Upper lobe of left lung (tissue), 4 donors: ENCODE results near the gene RBMS1.

Experiments
- EP300 ChIP-seq, 4 donors: sonication (generic); formaldehyde crosslinking; IDR thresholded peaks; one replicate each; pipeline ENCODE4 v1.5.1; 2017; ENCODE audit warnings: antibody characterized with exemption in 4 of 4, control low read depth in 2 of 4
- POLR2AphosphoS5 ChIP-seq, 2 donors: sonication (generic); formaldehyde crosslinking; IDR thresholded peaks; one replicate each; pipeline ENCODE4 v1.5.1; 2017; ENCODE audit warnings: antibody characterized with exemption in 2 of 2
- TF ChIP-seq, protein P1 (sequence below), 6 experiments: fragments of 450-650 bp in 4 of 6; fragments of 200-600 bp in 2 of 6; sonication (generic) in 2 of 6; IDR thresholded peaks; one replicate each; pipeline ENCODE4 v1.5.1; 2016 to 2019; ENCODE audit warnings: antibody characterized with exemption in 6 of 6

GRCh38 chr2:160394153-160394552, 99.5 kb downstream of the RBMS1 start:
- TF ChIP-seq, protein P1, sequence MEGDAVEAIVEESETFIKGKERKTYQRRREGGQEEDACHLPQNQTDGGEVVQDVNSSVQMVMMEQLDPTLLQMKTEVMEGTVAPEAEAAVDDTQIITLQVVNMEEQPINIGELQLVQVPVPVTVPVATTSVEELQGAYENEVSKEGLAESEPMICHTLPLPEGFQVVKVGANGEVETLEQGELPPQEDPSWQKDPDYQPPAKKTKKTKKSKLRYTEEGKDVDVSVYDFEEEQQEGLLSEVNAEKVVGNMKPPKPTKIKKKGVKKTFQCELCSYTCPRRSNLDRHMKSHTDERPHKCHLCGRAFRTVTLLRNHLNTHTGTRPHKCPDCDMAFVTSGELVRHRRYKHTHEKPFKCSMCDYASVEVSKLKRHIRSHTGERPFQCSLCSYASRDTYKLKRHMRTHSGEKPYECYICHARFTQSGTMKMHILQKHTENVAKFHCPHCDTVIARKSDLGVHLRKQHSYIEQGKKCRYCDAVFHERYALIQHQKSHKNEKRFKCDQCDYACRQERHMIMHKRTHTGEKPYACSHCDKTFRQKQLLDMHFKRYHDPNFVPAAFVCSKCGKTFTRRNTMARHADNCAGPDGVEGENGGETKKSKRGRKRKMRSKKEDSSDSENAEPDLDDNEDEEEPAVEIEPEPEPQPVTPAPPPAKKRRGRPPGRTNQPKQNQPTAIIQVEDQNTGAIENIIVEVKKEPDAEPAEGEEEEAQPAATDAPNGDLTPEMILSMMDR (IDR thresholded peaks at IDR 0.05): no peak
- TF ChIP-seq POLR2AphosphoS5 (IDR thresholded peaks at IDR 0.05) (no peak), EP300 (IDR thresholded peaks at IDR 0.05) (no peak)
